Measurements from ENCODE around the gene RREB1.

- TF ChIP-seq POLR2A (IDR thresholded peaks at IDR 0.05) = no peak
- no peak for TF ChIP-seq CTCF (IDR thresholded peaks at IDR 0.05)
Observed at GRCh38 chr6:7250812-7251211, 143.1 kb downstream of the RREB1 start.

Measured in adrenal gland (tissue), 5 donors.